ENCODE measurements around the gene GCH1. TPM values are rescaled to one million over a fixed set of nuclear protein-coding genes. Genes with fewer than 3 reads are reported as not detected.

The GCH1 gene
- total RNA-seq, 4 donors from 2014 or later = 9.3 to 19.8 (median 15.5) TPM

GRCh38 chr14:54837508-54838149 lies 65.0 kb downstream of the GCH1 start:
- no peaks in the 10 kb centered on the region for H3K9me3 ChIP-seq
- peaks cover 0 to 16% (median 0%) of the 10 kb centered on the region in 3 donors for H3K36me3 ChIP-seq
- TF ChIP-seq POLR2A (IDR thresholded peaks at IDR 0.05) (no peak), CTCF (IDR thresholded peaks at IDR 0.05) (no peak)
- intact Hi-C loops (cut with DNase I) = no loop called here
- WGBS, 2 donors = 88 to 100% methylated on average over 2 of the region's 2 CpGs
- DNase-seq = no peak
- H3K4me3 ChIP-seq = no peak overlapping the region
- no peaks in the 10 kb centered on the region for H3K4me1 ChIP-seq
- H3K27me3 ChIP-seq = no peaks in the 10 kb centered on the region
- no peak overlapping the region for H3K27ac ChIP-seq

- Histone ChIP-seq H3K36me3 (peaks cover 0 to 12% (median 0%) of the 10 kb centered on the region in 3 donors), H3K27me3 (no peaks in the 10 kb centered on the region), H3K4me3 (no peak overlapping the region), H3K4me1 (no peaks in the 10 kb centered on the region), H3K9me3 (no peaks in the 10 kb centered on the region), H3K27ac (no peak overlapping the region)
- TF ChIP-seq CTCF (IDR thresholded peaks at IDR 0.05) (no peak), POLR2A (IDR thresholded peaks at IDR 0.05) (no peak)
- 59 to 80% methylated on average over 1 to 2 of the region's 2 CpGs for WGBS, 2 donors
- intact Hi-C loops (cut with DNase I) = no loop called here
- DNase-seq = no peak
Measured at GRCh38 chr14:54836231-54836630, 66.4 kb downstream of the GCH1 start.

- intact Hi-C loops (cut with DNase I) = no loop called here
- no peak for TF ChIP-seq POLR2A (IDR thresholded peaks at IDR 0.05)
- TF ChIP-seq CTCF (IDR thresholded peaks at IDR 0.05) = no peak
- Histone ChIP-seq H3K4me1 (no peaks in the 10 kb centered on the region), H3K4me3 (no peak overlapping the region), H3K27ac (no peak overlapping the region), H3K9me3 (no peaks in the 10 kb centered on the region), H3K27me3 (no peaks in the 10 kb centered on the region), H3K36me3 (no peaks in the 10 kb centered on the region)
- no peak for DNase-seq
- 60 to 71% methylated on average over 6 of the region's 6 CpGs for WGBS, 2 donors
Measured at GRCh38 chr14:54834727-54835126, 67.9 kb downstream of the GCH1 start.

GRCh38 chr14:54834081-54834480 lies 68.5 kb downstream of the GCH1 start:
- no peak overlapping the region for H3K27ac ChIP-seq
- no peaks in the 10 kb centered on the region for H3K36me3 ChIP-seq
- no peak for TF ChIP-seq CTCF (IDR thresholded peaks at IDR 0.05)
- no peak for TF ChIP-seq POLR2A (IDR thresholded peaks at IDR 0.05)
- no peaks in the 10 kb centered on the region for H3K4me1 ChIP-seq
- no peaks in the 10 kb centered on the region for H3K27me3 ChIP-seq
- intact Hi-C loops (cut with DNase I) = no loop called here
- DNase-seq = no peak
- H3K9me3 ChIP-seq = no peaks in the 10 kb centered on the region
- no peak overlapping the region for H3K4me3 ChIP-seq

GRCh38 chr14:54830650-54831049 lies 72.0 kb downstream of the GCH1 start:
- Histone ChIP-seq H3K36me3 (no peaks in the 10 kb centered on the region), H3K4me1 (no peaks in the 10 kb centered on the region), H3K27me3 (no peaks in the 10 kb centered on the region), H3K9me3 (no peaks in the 10 kb centered on the region), H3K4me3 (no peak overlapping the region), H3K27ac (no peak overlapping the region)
- TF ChIP-seq CTCF (IDR thresholded peaks at IDR 0.05) (no peak), POLR2A (IDR thresholded peaks at IDR 0.05) (no peak)
- 93 to 97% methylated on average over 4 of the region's 4 CpGs for WGBS, 2 donors
- DNase-seq = no peak
- intact Hi-C loops (cut with DNase I) = no loop called here
